ENCODE measurements around the gene CFL2.

CFL2 gene

DNA sequence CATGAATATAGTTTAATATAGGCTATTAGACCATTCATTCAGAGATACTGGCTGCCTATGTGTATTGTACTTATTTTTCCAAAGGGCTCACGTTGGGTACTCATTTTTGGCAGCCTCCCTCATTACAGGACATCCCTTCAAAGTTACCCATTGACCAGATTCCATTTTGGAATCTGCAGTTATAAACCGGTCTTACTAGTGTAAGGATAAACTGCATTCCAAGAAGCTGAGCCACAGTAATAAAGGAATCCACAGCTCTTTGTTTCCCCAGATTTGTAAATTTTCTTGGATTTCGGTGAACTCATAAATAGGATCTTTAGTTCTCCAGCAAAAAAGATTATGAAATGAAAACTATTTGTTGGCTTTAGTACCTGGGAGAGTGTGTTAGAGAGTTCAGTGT, 18.9 kb upstream of the CFL2 start:
- no peaks in the 10 kb centered on the region for H3K27me3 ChIP-seq (ENCODE audit: low read depth, low read length)
- no peaks in the 10 kb centered on the region for H4K20me1 ChIP-seq (ENCODE audit: insufficient read depth, low read length)
- H3K9ac ChIP-seq (ENCODE audit: low read length): no peak overlapping the region
- no peak overlapping the region for H3K4me3 ChIP-seq (ENCODE audit: low read length)
- H3K9me3 ChIP-seq (ENCODE audit: insufficient read depth, low read length): no peaks in the 10 kb centered on the region
- peak overlapping the region; percentile 86 for H2AFZ ChIP-seq (ENCODE audit: low read depth, low read length)
- H3K79me2 ChIP-seq (ENCODE audit: low read length): no peaks in the 10 kb centered on the region
- H3K36me3 ChIP-seq (replicated peaks; ENCODE audit: low read depth, low read length): no peaks in the 10 kb centered on the region
- 0 out of 2 replicates have a peak overlapping the region, but pooled peaks have one; percentile 25 for H3K4me2 ChIP-seq (ENCODE audit: low read length)
- no peak for TF ChIP-seq CTCF (IDR thresholded peaks at IDR 0.05; ENCODE audit: low read depth, low read length)
- TF ChIP-seq EZH2phosphoT487 (IDR thresholded peaks at IDR 0.05; ENCODE audit: low read depth): no peak
- peaks cover 4% of the 10 kb centered on the region; the same call in 1 of the 2 replicates for H3K4me1 ChIP-seq (ENCODE audit: low read length)
- H3K27ac ChIP-seq (ENCODE audit: low read length): no peak overlapping the region

- no peak overlapping the region for H3K27ac ChIP-seq (ENCODE audit: low read length)
- H2AFZ ChIP-seq (ENCODE audit: low read depth, low read length): peak overlapping the region; percentile 86
These were observed 18.4 kb upstream of the CFL2 start for GRCh38 chr14:34732802-34733201.

GRCh38 chr14:34723867-34724266, 9.5 kb upstream of the CFL2 start:
- H3K36me3 ChIP-seq (replicated peaks; ENCODE audit: low read depth, low read length): no peaks in the 10 kb centered on the region
- H3K4me3 ChIP-seq (ENCODE audit: low read length): no peak overlapping the region
- H3K27me3 ChIP-seq (ENCODE audit: low read depth, low read length): peaks cover 18% of the 10 kb centered on the region; the same call in 1 of the 2 replicates
- no peak overlapping the region for H3K9ac ChIP-seq (ENCODE audit: low read length)
- H3K4me1 ChIP-seq (ENCODE audit: low read length): peaks cover 8% of the 10 kb centered on the region
- no peak overlapping the region for H3K4me2 ChIP-seq (ENCODE audit: low read length)
- H4K20me1 ChIP-seq (ENCODE audit: insufficient read depth, low read length): no peaks in the 10 kb centered on the region
- no peaks in the 10 kb centered on the region for H3K79me2 ChIP-seq (ENCODE audit: low read length)
- H3K27ac ChIP-seq (ENCODE audit: low read length): no peak overlapping the region
- TF ChIP-seq CTCF (IDR thresholded peaks at IDR 0.05; ENCODE audit: low read depth, low read length) (no peak), EZH2phosphoT487 (IDR thresholded peaks at IDR 0.05; ENCODE audit: low read depth) (no peak)
- H3K9me3 ChIP-seq (ENCODE audit: insufficient read depth, low read length): no peaks in the 10 kb centered on the region
- no peak overlapping the region for H2AFZ ChIP-seq (ENCODE audit: low read depth, low read length)

More at GRCh38 chr14:34732802-34733201, 18.4 kb upstream of the CFL2 start:
- no peak overlapping the region for H3K9ac ChIP-seq (ENCODE audit: low read length)
- H3K4me3 ChIP-seq (ENCODE audit: low read length): peak overlapping the region; percentile 20; the same call in 1 of the 2 replicates
- peak overlapping the region; percentile 25 for H3K4me2 ChIP-seq (ENCODE audit: low read length)
- TF ChIP-seq CTCF (IDR thresholded peaks at IDR 0.05; ENCODE audit: low read depth, low read length) (no peak), EZH2phosphoT487 (IDR thresholded peaks at IDR 0.05; ENCODE audit: low read depth) (no peak)
- H3K9me3 ChIP-seq (ENCODE audit: insufficient read depth, low read length): no peaks in the 10 kb centered on the region
- H3K36me3 ChIP-seq (replicated peaks; ENCODE audit: low read depth, low read length): no peaks in the 10 kb centered on the region
- no peaks in the 10 kb centered on the region for H3K27me3 ChIP-seq (ENCODE audit: low read depth, low read length)
- H3K4me1 ChIP-seq (ENCODE audit: low read length): peaks cover 4% of the 10 kb centered on the region; the same call in 1 of the 2 replicates
- H3K79me2 ChIP-seq (ENCODE audit: low read length): no peaks in the 10 kb centered on the region
- H4K20me1 ChIP-seq (ENCODE audit: insufficient read depth, low read length): no peaks in the 10 kb centered on the region

- H3K4me2 ChIP-seq (ENCODE audit: low read length): peak overlapping the region; percentile 69
These were observed 8.5 kb upstream of the CFL2 start for GRCh38 chr14:34722723-34723545.

More at GRCh38 chr14:34722723-34723545, 8.5 kb upstream of the CFL2 start:
- Histone ChIP-seq H3K27me3 (ENCODE audit: low read depth, low read length) (peaks cover 19% of the 10 kb centered on the region; the same call in 1 of the 2 replicates), H3K9me3 (ENCODE audit: insufficient read depth, low read length) (no peaks in the 10 kb centered on the region), H4K20me1 (ENCODE audit: insufficient read depth, low read length) (no peaks in the 10 kb centered on the region), H3K36me3 (replicated peaks; ENCODE audit: low read depth, low read length) (no peaks in the 10 kb centered on the region), H3K9ac (ENCODE audit: low read length) (no peak overlapping the region), H3K79me2 (ENCODE audit: low read length) (no peaks in the 10 kb centered on the region), H3K4me3 (ENCODE audit: low read length) (peak overlapping the region; percentile 42), H2AFZ (ENCODE audit: low read depth, low read length) (peak overlapping the region; percentile 87), H3K4me1 (ENCODE audit: low read length) (peaks cover 8% of the 10 kb centered on the region), H3K27ac (ENCODE audit: low read length) (no peak overlapping the region)
- TF ChIP-seq EZH2phosphoT487 (IDR thresholded peaks at IDR 0.05; ENCODE audit: low read depth): no peak
- peak; percentile 81 for TF ChIP-seq CTCF (IDR thresholded peaks at IDR 0.05; ENCODE audit: low read depth, low read length)

Data from OCI-LY3 (cell line).